K562 (cell line): ENCODE measurements around the gene RIPOR1. TPM values are rescaled to one million over a fixed set of nuclear protein-coding genes. Genes with fewer than 3 reads are reported as not detected.

ENCODE experiments used
- ATAC-seq: fragments of 200-7000 bp; cut with Tn5 transposase; 3 replicates; pipeline ENCODE4 v1.9.1; 2020; ENCODE audit warnings: moderate library complexity
- BruUV-seq: library from RNA; stranded (reverse); fragments of 400-500 nt; replicated peaks from 2 replicates; lab custom pipeline; 2021; lab: Mats Ljungman, UMichigan
- CTCF ChIA-PET: fragments of 300-600 bp; formaldehyde crosslinking; extraction: SDS; loops from one replicate; lab custom pipeline; 2021; ENCODE audit warnings: low intra/inter-chr PET ratio; lab: Yijun Ruan, JAX
- POLR2A ChIA-PET: fragments of 300-600, 350-650 bp; sonication (Branson Sonifier 250); formaldehyde crosslinking; extraction: SDS; loops from one replicate; lab custom pipeline; 2021; ENCODE audit warnings: antibody characterized with exemption, inconsistent platforms; lab: Yijun Ruan, JAX
- DNase-seq, 4 experiments: peaks; one replicate each; pipeline versions ENCODE4 v3.0.0 to v3.0.0-alpha.2; 2011 to 2018; ENCODE audit warnings: low spot score in 3 of 4, mixed read lengths in 3 of 4; ENCODE audit errors: extremely low read depth in 1 of 4
- FAIRE-seq: peaks from 2 replicates; lab custom pipeline; 2011; peaks lifted over from hg19 to GRCh38; lab: Jason Lieb, UNC
- H2AFZ ChIP-seq: 2 replicates; pipeline ENCODE4 v1.6.0; 2011; ENCODE audit warnings: low read depth, low read length, control low read depth, inconsistent platforms
- H3K27ac ChIP-seq: fragments of 200-600 bp; 3 replicates; pipeline ENCODE4 v1.8.0; 2011; ENCODE audit warnings: low read depth, mild to moderate bottlenecking, control low read depth, inconsistent platforms, low read length, moderate library complexity, mixed read lengths; ENCODE audit errors: extremely low read depth
- H3K27me3 ChIP-seq, 2 experiments: fragments of 300-600 bp in 1 of 2; 2 replicates in 1 of 2; 3 replicates in 1 of 2; pipeline versions ENCODE4 v1.6.0 to v1.8.0; 2011; ENCODE audit warnings: inconsistent platforms in 2 of 2, low read length in 2 of 2, mild to moderate bottlenecking in 1 of 2, mixed read lengths in 1 of 2, moderate library complexity in 1 of 2; ENCODE audit not compliant: control insufficient read depth in 2 of 2, insufficient read depth in 2 of 2
- H3K36me3 ChIP-seq: fragments of 300-600 bp; 3 replicates; pipeline ENCODE4 v1.8.0; 2011; ENCODE audit warnings: mild to moderate bottlenecking, low read length, inconsistent platforms; ENCODE audit not compliant: control insufficient read depth, insufficient read depth
- H3K4me1 ChIP-seq, 2 experiments: fragments of 200-600 bp in 1 of 2; replicated peaks in 1 of 2; 2 replicates in 1 of 2; 3 replicates in 1 of 2; pipeline versions ENCODE4 v1.5.1 to v1.8.0; 2011; ENCODE audit warnings: inconsistent platforms in 2 of 2, low read length in 2 of 2, mild to moderate bottlenecking in 1 of 2, mixed read lengths in 1 of 2, moderate library complexity in 1 of 2; ENCODE audit not compliant: control insufficient read depth in 2 of 2, insufficient read depth in 2 of 2
- H3K4me2 ChIP-seq: 2 replicates; pipeline ENCODE4 v1.6.1; 2011; ENCODE audit warnings: low read length, control low read depth, inconsistent platforms, mixed read lengths; ENCODE audit not compliant: insufficient read depth
- H3K4me3 ChIP-seq: fragments of 200-600 bp; sonication (generic), shearing (Covaris generic); 2 replicates; pipeline ENCODE4 v1.5.1; 2016; ENCODE audit warnings: control low read depth, inconsistent platforms
- H3K79me2 ChIP-seq: fragments of 200-600 bp; 3 replicates; pipeline ENCODE4 v1.8.0; 2011; ENCODE audit warnings: low read length, inconsistent platforms; ENCODE audit not compliant: control insufficient read depth, insufficient read depth
- H3K9ac ChIP-seq, 2 experiments: 2 replicates each; pipeline versions ENCODE4 v1.6.0 to v1.6.1; 2011; ENCODE audit warnings: low read depth in 2 of 2, low read length in 2 of 2, control low read depth in 1 of 2, inconsistent platforms in 1 of 2, mild to moderate bottlenecking in 1 of 2, mixed read lengths in 1 of 2; ENCODE audit not compliant: insufficient read depth in 1 of 2
- H3K9me1 ChIP-seq: one replicate; pipeline ENCODE4 v1.6.0; 2011; ENCODE audit warnings: inconsistent platforms, mild to moderate bottlenecking, low read length, moderate library complexity; ENCODE audit not compliant: control insufficient read depth, insufficient read depth
- H3K9me3 ChIP-seq: replicated peaks from 2 replicates; pipeline ENCODE4 v1.5.1; 2011; ENCODE audit warnings: low read depth, low read length, inconsistent platforms; ENCODE audit not compliant: control insufficient read depth, insufficient read depth
- H4K20me1 ChIP-seq: replicated peaks from 2 replicates; pipeline ENCODE4 v1.6.1; 2011; ENCODE audit warnings: low read length, inconsistent platforms, mixed read lengths; ENCODE audit not compliant: control insufficient read depth, insufficient read depth
- BDP1 ChIP-seq: IDR thresholded peaks from 3 replicates; pipeline ENCODE4 v1.6.1; 2011; ENCODE audit not compliant: insufficient read length, insufficient read depth
- COPS2 ChIP-seq: fragments of 450-650 bp; conservative IDR thresholded peaks from 2 replicates; pipeline ENCODE4 v1.6.1; 2016; ENCODE audit warnings: mild to moderate bottlenecking, moderate library complexity
- HDAC2 ChIP-seq: fragments of 450-650 bp; IDR thresholded peaks from 2 replicates; pipeline ENCODE4 v1.6.1; 2016; ENCODE audit warnings: mild to moderate bottlenecking
- HEY1 ChIP-seq: fragments of 250-450 bp; sonication (Bioruptor Pico); IDR thresholded peaks from 2 replicates; pipeline ENCODE4 v1.5.0; 2020; ENCODE audit warnings: mild to moderate bottlenecking, moderate library complexity, borderline replicate concordance
- ILK ChIP-seq: fragments of 450-650 bp; IDR thresholded peaks from 2 replicates; pipeline ENCODE4 v1.6.1; 2016; ENCODE audit warnings: missing genetic modification characterization, low read depth, mild to moderate bottlenecking, missing compliant biosample characterization, moderate library complexity, borderline replicate concordance
- NFIC ChIP-seq: fragments of 450-650 bp; IDR thresholded peaks from 2 replicates; pipeline ENCODE4 v1.6.1; 2017; ENCODE audit warnings: mild to moderate bottlenecking, inconsistent platforms
- RAD21 ChIP-seq, 2 experiments: fragments of 250-450 bp in 1 of 2; fragments of 450-650 bp in 1 of 2; sonication (Bioruptor Pico) in 1 of 2; formaldehyde crosslinking in 1 of 2; IDR thresholded peaks in 1 of 2; conservative IDR thresholded peaks in 1 of 2; 2 replicates each; pipeline versions ENCODE4 v1.4.0 to v1.8.0; 2020 to 2022; ENCODE audit warnings: mild to moderate bottlenecking in 2 of 2, moderate library complexity in 1 of 2
- TAF15 ChIP-seq: fragments of 200-400 bp; formaldehyde crosslinking; IDR thresholded peaks from 2 replicates; pipeline ENCODE4 v1.6.1; 2017; ENCODE audit warnings: mild to moderate bottlenecking, low read depth, low read length, moderate library complexity
- ZFX ChIP-seq: sonication (generic); formaldehyde crosslinking; IDR thresholded peaks from 2 replicates; pipeline ENCODE4 v1.8.0; 2022; ENCODE audit warnings: mild to moderate bottlenecking, missing genetic modification reagents, moderate library complexity
- ZNF551 ChIP-seq: fragments of 250-450 bp; sonication (Bioruptor Pico); IDR thresholded peaks from 2 replicates; pipeline ENCODE4 v1.5.0; 2021; ENCODE audit warnings: mild to moderate bottlenecking, moderate library complexity
- ZNF830 ChIP-seq: fragments of 250-450 bp; sonication (Bioruptor Pico); IDR thresholded peaks from 2 replicates; pipeline ENCODE4 v1.5.0; 2021; ENCODE audit warnings: mild to moderate bottlenecking
- WGBS: fragments of 100-300 bp; shearing (Covaris generic); methylation state at CpG from one replicate; pipeline ENCODE4 v1.1.6; 2016; ENCODE audit warnings: low coverage, mixed read lengths; ENCODE audit not compliant: insufficient coverage; ENCODE audit errors: missing lambda C conversion rate; 5-methylcytosine and 5-hydroxymethylcytosine counted together
- in situ Hi-C: fragments of 300-500 bp; cut with MboI; formaldehyde crosslinking; loops from 4 replicates; pipeline ENCODE4 v1.15.0; 2018; ENCODE audit warnings: inconsistent platforms, mixed read lengths
- intact Hi-C: fragments of 100-400 bp; cut with micrococcal nuclease; formaldehyde crosslinking; loops from 2 replicates; pipeline ENCODE4 v1.14.2; 2022
- polyA plus RNA-seq, 8 experiments: library from polyadenylated mRNA; depleted of rRNA in 4 of 8; stranded (reverse) in 5 of 8; unstranded in 3 of 8; fragments of >200 nt; fragmentation: Nextera tagmentation in 2 of 8; fragmentation: Illumina TruSeq in 1 of 8; extraction: Ambion mirVana in 2 of 8; extraction: Trizol in 1 of 8; gene quantifications; 2 replicates each; pipeline versions ENCODE4 v1.2.1 to v1.2.3, GENCODE V29; 2011 to 2014; ENCODE audit warnings: inconsistent platforms in 1 of 8, missing spikeins in 1 of 8
- total RNA-seq, 7 experiments: library from RNA; depleted of rRNA in 6 of 7; stranded (reverse); fragments of >200 nt in 6 of 7; fragmentation: Illumina TruSeq in 2 of 7; extraction: Trizol in 2 of 7; gene quantifications; 2 replicates each; pipeline versions ENCODE4 v1.2.1 to v1.2.3, GENCODE V29; 2011 to 2021; ENCODE audit warnings: low replicate concordance in 1 of 7
- TF ChIP-seq, protein P1 (sequence below): IDR thresholded peaks from 2 replicates; pipeline ENCODE4 v1.6.1; 2011; ENCODE audit warnings: borderline replicate concordance, low read depth, mild to moderate bottlenecking, moderate library complexity, low read length; ENCODE audit not compliant: insufficient read depth, poor library complexity, severe bottlenecking

RIPOR1 gene
- total and polyA plus RNA-seq, 9 of the 15 experiments (the other 6 are each of a cell fraction or from before 2014, with no cell fraction given): 0.36 to 31.1 (median 3.0) TPM

DNA sequence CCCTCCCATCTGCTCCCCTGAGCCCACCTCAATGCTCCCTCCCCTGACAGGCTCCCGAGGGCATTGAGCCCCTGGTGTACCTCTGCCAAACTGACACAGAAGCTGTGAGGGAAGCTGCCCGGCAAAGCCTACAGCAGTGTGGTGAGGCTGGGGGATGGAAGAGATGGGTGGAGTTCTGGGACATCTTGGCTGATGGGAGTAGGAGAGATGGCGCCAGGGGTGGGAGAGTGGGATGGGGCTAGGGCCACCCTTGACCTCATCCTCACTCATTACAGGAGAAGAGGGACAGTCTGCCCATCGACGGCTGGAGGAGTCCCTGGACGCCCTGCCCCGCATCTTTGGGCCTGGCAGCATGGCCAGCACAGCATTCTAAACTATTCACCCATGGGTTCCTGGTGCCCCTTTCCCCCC is 17.5 kb downstream of the RIPOR1 start:
- Histone ChIP-seq H2AFZ (no peak overlapping the region), H3K4me2 (no peak overlapping the region), H4K20me1 (peaks cover 5% of the 10 kb centered on the region; the same call in 1 of the 2 replicates), H3K4me1 (peaks cover 0 to 29% of the 10 kb centered on the region in 2 experiments; a peak in 2 of 5 replicates), H3K27me3 (no peaks in the 10 kb centered on the region), H3K9me3 (no peaks in the 10 kb centered on the region), H3K9ac (peak overlapping the region in 1 of 2 experiments; percentile 77; a peak in 1 of 4 replicates), H3K4me3 (no peak overlapping the region), H3K79me2 (no peaks in the 10 kb centered on the region), H3K36me3 (peaks cover 44% of the 10 kb centered on the region; the same call in 1 of the 3 replicates), H3K9me1 (no peaks in the 10 kb centered on the region), H3K27ac (no peak overlapping the region)
- TF ChIP-seq TAF15 (no peak), ZFX (0 out of 2 replicates have a peak, but pooled peaks have one; percentile 10)
- WGBS: 77% methylated on average over 7 of the region's 7 CpGs
- ChIA-PET POLR2A (interaction anchor here (1.6 to 3.7 kb wide), 2 partner anchors 10 to 16 kb away, joined by 8 to 24 read pairs; partner anchors contain the start of gene CTCF), CTCF (interaction anchor here (0.6 to 3.5 kb wide), 5 partner anchors 10 to 98 kb away, joined by 3 to 32 read pairs (median 4); partner anchors contain the start of genes CARMIL2 and CTCF)
- FAIRE-seq (no peak), DNase-seq (no peak), ATAC-seq (no peak)
- TSS peak; percentile 55 for BruUV-seq
- intact Hi-C loops (no loop called here), in situ Hi-C loops (no loop called here)

DNA sequence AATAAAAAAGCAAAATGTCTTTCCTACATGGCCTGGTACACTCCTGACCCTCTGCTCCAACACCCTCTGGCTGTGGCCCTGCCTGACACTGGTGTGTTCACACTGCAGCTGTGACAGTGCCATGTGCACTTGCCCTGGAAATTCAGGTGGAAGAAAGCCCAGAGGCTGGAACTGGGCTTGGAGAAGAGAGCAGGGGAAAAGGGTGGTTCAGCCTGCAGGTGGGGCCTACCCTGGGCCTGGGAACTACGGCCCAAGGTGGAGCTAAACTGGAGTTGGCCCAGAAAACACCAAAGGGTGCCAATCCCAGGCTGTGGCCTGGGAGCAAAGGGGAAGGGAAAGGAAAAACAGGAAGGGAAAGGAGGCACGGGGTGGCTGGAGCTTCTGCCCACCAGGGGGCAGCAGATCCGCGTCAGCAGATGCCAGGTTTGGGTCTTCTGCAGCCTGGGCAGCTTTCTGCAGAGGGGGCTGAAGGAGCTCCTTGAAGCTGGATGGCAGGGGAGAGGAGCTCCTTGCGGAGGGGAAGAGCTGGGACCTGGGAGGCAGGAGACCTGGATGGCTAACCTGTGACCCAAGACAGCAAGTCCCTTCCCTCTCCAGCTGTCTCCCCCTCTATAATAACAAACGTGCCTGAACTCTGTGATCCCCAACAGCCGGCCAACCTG is 18.3 kb downstream of the RIPOR1 start:
- Histone ChIP-seq H3K9ac (peak overlapping the region in 1 of 2 experiments; percentile 77; a peak in 2 of 4 replicates), H3K4me3 (no peak overlapping the region), H3K9me1 (no peaks in the 10 kb centered on the region), H3K27ac (no peak overlapping the region), H3K79me2 (no peaks in the 10 kb centered on the region), H3K27me3 (no peaks in the 10 kb centered on the region), H3K4me1 (peaks cover 0 to 25% of the 10 kb centered on the region in 2 experiments; a peak in 2 of 5 replicates), H3K36me3 (peaks cover 42% of the 10 kb centered on the region; the same call in 1 of the 3 replicates), H4K20me1 (peaks cover 5% of the 10 kb centered on the region; the same call in 1 of the 2 replicates), H2AFZ (no peak overlapping the region), H3K9me3 (no peaks in the 10 kb centered on the region), H3K4me2 (no peak overlapping the region)
- peak; percentile 77 to 81 (median 78) for DNase-seq
- in situ Hi-C loops: no loop called here
- intact Hi-C loops: loop anchor here (1.0 kb wide), 1 partner anchor 97 kb away; no protein-coding TSS in a partner anchor
- 13% methylated on average over 6 of the region's 7 CpGs for WGBS
- no TSS peak for BruUV-seq
- FAIRE-seq: peak; percentile 90
- peak; percentile 82 for ATAC-seq
- ChIA-PET POLR2A (interaction anchor here (0.6 to 3.7 kb wide), 3 partner anchors 10 to 96 kb away, joined by 3 to 24 read pairs (median 8); partner anchors contain the start of gene CTCF), CTCF (interaction anchor here (0.6 to 3.5 kb wide), 7 partner anchors 10 to 121 kb away, joined by 3 to 32 read pairs (median 3); partner anchors contain the start of genes CARMIL2 and CTCF)
- TF ChIP-seq ZNF551 (no peak), COPS2 (no peak), RAD21 (CRISPR knock-in tag; conservative IDR thresholded peaks at IDR 0.05 in 1 of 2, IDR thresholded peaks at IDR 0.05 in 1 of 2) (peak; percentile 74 to 92), HEY1 (CRISPR knock-in tag) (no peak), BDP1 (no peak), ILK (tag) (no peak), NFIC (no peak), HDAC2 (no peak), ZNF830 (CRISPR knock-in tag) (no peak)
- TF ChIP-seq, protein P1, sequence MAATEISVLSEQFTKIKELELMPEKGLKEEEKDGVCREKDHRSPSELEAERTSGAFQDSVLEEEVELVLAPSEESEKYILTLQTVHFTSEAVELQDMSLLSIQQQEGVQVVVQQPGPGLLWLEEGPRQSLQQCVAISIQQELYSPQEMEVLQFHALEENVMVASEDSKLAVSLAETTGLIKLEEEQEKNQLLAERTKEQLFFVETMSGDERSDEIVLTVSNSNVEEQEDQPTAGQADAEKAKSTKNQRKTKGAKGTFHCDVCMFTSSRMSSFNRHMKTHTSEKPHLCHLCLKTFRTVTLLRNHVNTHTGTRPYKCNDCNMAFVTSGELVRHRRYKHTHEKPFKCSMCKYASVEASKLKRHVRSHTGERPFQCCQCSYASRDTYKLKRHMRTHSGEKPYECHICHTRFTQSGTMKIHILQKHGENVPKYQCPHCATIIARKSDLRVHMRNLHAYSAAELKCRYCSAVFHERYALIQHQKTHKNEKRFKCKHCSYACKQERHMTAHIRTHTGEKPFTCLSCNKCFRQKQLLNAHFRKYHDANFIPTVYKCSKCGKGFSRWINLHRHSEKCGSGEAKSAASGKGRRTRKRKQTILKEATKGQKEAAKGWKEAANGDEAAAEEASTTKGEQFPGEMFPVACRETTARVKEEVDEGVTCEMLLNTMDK: peak; percentile 76
